ENCODE data around the gene SNX30.
"Not testable (repeated sequence)": the region's sequence is repeated elsewhere in the genome, so short reads cannot be mapped to it uniquely, and the experiment has no call there.

The SNX30 gene, protein sequence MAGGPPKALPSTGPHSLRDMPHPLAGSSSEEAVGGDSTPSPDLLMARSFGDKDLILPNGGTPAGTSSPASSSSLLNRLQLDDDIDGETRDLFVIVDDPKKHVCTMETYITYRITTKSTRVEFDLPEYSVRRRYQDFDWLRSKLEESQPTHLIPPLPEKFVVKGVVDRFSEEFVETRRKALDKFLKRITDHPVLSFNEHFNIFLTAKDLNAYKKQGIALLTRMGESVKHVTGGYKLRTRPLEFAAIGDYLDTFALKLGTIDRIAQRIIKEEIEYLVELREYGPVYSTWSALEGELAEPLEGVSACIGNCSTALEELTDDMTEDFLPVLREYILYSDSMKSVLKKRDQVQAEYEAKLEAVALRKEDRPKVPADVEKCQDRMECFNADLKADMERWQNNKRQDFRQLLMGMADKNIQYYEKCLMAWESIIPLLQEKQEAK

GRCh38 chr9:112750016-112750763, at the start of gene SNX30:
Gene SNX30, plus strand, starts transcription at chr9:112750760. Its CDS starts 242 bp downstream, at chr9:112751002.
- peak; percentile 79 for DNase-seq

GRCh38 chr9:112703304-112703703, 47.3 kb upstream of the SNX30 start:
- no peak for DNase-seq

GRCh38 chr9:112705768-112706427, 44.7 kb upstream of the SNX30 start:
- DNase-seq = no peak

DNA sequence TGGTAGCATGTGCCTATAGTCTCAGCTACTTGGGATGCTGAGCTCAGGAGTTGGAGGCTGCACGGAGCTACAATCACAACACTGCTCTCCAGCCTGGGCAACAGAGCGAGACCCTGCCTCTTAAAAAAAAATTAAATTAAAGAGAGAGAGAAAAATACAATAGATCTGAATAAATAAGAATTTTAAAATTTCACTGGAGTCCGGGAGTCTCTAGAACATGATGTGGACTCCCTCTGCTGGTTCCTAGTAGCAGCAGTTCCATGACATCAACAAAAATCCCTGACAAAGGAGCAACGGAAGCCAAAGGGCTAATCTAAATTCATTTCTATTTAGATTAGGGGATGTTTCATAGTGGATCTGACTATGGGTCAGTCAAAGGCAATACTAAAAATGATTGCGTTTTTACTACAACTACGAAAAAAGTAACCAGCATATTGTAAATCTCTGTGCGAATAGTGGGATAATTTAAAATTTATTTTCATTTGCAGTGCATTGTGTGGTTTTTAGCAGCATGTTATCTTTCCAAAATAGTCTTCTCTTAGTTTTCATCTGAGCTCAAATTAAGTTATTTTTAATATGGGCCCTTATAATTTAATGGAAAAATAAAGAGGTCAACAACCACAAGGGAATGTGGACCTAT, 39.4 kb upstream of the SNX30 start:
- no peak for DNase-seq

DNA sequence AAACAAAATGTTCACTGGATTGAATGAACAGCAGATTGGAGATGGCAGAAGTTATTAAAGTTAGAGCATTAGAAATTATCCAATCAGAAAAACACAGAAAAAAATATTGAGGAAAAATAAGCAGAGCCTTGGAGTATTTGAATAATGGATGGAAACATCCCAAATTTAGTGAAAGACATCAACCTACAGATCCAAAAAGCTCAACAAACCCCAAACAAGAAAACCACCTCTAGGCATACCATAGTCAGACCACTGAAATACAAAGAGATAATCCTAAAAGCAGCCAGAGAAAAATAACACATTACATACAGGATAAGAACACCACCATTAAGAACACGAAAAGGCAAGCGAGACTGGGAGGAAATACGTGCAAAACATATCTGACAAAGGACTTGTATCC, 37.9 kb upstream of the SNX30 start:
- no peak for DNase-seq

- peak; percentile 92 for DNase-seq
Measured at GRCh38 chr9:112717661-112718331, 32.8 kb upstream of the SNX30 start, which contains the start of gene INIP. Gene INIP, minus strand, starts transcription at chr9:112718117. Its CDS starts 1,632 bp downstream, at chr9:112716485.

DNA sequence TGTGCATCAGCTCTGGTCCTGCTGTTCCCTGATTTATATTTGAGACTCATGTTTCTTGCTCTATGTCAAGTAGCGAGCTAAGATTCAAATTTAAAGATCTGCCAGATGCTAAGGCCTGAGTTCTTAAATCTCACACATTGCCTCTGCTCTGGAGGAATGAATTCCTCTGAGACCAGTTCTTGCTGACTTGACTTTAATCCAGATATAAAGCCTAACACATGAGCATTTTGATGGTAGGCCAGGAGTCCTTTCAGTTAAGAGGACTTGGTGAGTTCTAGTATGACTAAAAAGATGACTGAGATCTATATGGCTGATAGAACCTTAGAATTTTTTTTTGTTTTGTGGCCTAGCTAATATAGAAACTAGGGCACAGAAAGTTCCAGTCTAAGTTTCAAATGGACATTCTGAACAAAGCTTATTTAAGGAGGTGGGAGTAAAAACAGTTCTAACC, 31.3 kb upstream of the SNX30 start:
- DNase-seq = no peak

- DNase-seq = no peak
Measured at GRCh38 chr9:112719696-112720095, 30.9 kb upstream of the SNX30 start.

DNA sequence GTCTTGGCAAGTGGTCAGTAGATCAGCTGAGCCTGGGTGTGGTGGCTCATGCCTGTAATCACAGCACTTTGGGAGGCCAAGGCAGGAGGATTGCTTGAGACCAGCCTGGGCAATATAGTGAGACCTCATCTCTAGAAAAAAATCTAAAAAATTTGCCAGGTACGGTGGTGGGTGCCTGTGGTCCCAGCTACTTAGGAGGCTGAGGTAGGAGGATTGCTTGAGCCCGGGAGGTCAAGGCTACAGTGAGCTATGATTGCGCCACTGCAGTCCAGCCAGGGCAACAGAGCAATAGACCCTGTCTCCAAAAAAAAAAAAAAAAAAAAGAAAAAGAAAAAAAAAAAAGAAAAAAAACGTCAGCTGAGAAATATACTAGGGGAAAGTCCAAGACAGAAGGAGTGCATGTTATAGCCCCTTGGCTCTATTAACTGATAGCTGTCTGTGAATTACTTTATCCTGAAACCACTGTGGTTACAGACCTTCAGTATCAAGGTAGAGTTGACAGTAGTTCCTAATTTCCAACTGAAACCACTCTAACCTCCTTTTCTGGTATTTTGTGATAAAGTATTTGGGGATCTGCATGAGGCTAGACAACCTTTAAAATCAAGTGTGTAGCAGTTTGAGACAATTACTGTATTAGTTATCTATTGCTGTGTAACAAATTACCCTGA, 30.3 kb upstream of the SNX30 start:
- DNase-seq = no peak

- not testable (repeated sequence) for DNase-seq
Measured at GRCh38 chr9:112722749-112723148, 27.8 kb upstream of the SNX30 start.

DNA sequence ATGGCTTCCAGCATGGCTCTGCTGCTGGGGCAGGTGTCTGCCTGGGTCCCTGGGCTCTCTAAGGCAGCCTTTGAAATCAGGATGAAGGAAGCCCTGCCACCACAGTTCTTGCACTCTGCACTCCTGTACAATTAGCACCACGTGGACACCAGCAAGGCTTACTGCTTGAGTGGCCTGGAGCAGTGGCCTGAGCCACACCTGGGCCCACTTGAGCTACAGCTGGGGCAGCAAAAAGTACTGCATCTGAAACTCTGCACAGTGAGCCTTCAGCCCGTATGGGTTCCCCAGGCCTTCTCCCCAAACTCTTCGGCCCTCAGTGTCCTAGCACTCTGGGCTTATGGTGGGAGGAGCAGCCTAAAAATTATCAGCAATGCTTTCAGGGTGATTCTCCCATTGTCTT, 24.6 kb upstream of the SNX30 start:
- no peak for DNase-seq

GRCh38 chr9:112726428-112726827, 24.1 kb upstream of the SNX30 start:
- no peak for DNase-seq

DNA sequence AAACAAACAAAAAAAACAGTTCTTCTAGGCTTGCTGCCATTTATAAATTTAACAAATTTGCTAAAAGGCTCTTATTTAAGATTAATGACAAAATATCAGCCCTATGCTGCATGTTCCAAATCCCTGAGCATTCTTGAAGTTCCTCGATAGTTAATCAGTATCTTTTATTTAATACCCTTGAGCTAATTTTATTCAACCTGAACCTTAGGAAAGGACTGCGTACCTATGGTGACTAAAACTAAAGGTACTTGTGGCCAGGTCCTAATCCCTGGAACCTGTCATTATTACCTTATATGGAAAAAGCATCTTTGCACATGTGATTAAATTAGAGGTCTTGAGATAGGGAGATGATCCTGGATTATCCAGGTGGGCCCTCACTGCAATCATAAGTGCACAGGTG, 22.2 kb upstream of the SNX30 start:
- no peak for DNase-seq

- no peak for DNase-seq
Measured at GRCh38 chr9:112731971-112732370, 18.6 kb upstream of the SNX30 start.

DNA sequence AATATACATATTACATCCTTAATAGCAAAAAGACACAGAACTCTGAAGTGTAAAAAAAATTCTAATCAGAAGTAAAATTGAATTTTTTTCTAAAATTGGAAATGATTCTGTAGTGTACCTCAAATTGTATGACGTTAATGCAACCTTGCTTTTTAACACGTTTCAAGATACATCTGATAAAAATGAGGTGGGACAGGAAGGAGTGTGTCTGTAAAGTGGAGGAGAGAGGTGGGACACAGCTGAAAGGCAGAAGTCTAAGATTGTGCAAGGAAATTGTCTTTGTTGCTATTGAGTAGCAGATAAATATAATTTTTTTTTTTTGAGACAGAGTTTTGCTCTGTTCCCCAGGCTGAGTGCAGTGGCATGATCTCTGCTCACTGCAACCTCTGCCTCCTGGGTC, 15.7 kb upstream of the SNX30 start:
- no peak for DNase-seq

DNA sequence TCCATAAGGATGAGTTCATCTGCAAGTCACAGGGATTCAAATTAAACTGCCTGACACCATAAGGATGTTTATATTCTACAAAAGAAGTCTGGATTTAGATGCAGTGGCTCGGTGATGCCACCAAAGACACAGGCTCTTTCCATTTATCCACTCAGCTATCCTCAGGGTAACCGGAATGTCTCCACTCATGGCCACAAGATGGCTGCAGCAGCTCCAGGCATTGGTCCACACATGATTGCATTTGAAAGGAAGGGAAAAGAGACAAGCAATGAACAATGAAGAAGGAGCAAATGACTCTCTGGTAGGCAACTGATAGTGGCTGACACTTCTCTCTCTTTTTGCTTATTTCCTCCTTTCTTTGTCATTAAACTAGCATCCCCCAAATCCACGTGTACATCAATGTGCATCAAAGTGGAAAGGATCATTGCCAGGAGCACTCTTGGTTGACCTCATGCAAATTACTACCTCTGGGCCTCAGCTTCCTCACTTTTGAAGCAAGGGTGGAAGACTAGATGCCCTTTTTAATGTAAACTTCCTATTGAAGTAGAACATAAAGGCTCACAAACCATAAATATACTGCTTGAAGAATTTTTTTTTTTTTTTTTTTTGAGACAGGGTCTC, 7.2 kb upstream of the SNX30 start:
- no peak for DNase-seq

DNA sequence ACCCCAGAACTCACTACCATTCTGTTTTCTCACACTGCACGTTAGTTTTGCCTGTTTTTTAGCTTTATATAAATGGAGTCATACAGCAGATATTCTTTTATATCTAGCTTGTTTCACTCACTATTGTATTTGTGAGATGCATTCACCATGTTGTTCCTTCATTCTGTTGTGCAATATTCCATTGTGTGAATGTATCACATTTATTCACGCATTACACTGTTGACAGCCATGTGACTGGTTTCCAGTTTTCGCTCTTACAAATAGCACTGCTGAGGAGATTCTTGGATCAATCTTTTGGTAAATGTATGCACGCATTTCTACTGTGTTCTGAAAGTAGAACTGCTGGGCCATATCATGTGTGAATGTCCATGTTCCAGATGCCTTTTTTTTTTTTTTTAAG, 6.4 kb upstream of the SNX30 start:
- no peak for DNase-seq

GRCh38 chr9:112747094-112747493, 3.5 kb upstream of the SNX30 start:
- no peak for DNase-seq

- DNase-seq = no peak
Measured at GRCh38 chr9:112750764-112751055, 150 bp downstream of the SNX30 start.

DNA sequence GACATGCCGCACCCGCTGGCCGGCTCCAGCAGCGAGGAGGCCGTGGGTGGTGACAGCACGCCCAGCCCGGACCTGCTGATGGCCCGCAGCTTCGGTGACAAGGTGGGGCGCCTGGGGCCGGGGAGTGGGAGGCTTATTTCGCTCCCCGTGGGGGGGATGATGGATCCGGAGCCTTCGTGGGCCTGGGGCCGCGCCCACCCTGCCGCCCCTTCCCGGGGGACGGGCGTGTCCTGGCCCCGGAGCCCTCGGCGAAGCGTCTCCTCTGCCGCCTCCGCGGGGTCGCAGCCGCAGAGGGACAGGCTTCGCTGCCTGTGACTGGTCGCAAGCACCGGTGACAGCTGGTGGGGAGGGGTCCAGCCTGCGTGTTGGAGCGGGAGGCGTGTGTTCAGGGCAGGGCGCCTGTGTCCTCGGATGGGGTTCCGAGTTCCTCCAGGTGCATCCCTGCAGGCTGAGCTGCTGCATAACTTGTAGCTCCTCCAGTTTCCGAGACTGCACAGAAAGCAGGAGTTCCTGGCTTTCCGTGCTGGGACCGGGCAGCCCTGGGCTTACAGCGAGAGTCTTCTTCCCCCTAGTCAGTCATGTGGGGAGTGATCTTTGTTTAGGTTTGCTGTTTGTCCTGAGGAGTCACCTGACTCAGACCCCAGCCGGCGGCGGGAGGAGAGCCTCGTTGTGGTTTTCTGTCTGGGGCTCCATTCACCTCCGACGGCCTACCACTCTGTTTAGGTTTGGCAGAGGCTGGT, 666 bp downstream of the SNX30 start:
- peak; percentile 50 for DNase-seq
